Ascending aorta (tissue), 2 donors: Measurements from ENCODE around the gene POC5. TPM values are rescaled to one million over a fixed set of nuclear protein-coding genes. Genes with fewer than 3 reads are reported as not detected.

Source experiments
- DNase-seq, 2 donors: peaks; one replicate each; pipeline ENCODE4 v3.0.0-alpha.2; 2019; ENCODE audit warnings: low spot score in 2 of 2
- H3K27ac ChIP-seq, 2 donors: fragments of 200-600 bp; sonication (generic); one replicate each; pipeline ENCODE4 v1.5.1; 2016 to 2017; ENCODE audit warnings: mild to moderate bottlenecking in 1 of 2
- H3K27me3 ChIP-seq: fragments of 200-600 bp; sonication (generic); one replicate; pipeline ENCODE4 v1.5.1; 2017
- H3K36me3 ChIP-seq, 2 donors: fragments of 200-600 bp; sonication (generic); one replicate each; pipeline ENCODE4 v1.5.1; 2016
- H3K4me1 ChIP-seq, 2 donors: fragments of 200-600 bp; sonication (generic); one replicate each; pipeline ENCODE4 v1.5.1; 2016 to 2017; ENCODE audit warnings: mild to moderate bottlenecking in 1 of 2
- H3K4me3 ChIP-seq, 2 donors: fragments of 200-600 bp; sonication (generic); one replicate each; pipeline ENCODE4 v1.5.1; 2016 to 2017; ENCODE audit warnings: mild to moderate bottlenecking in 1 of 2
- H3K9me3 ChIP-seq, 2 donors: fragments of 200-600 bp; sonication (generic); one replicate each; pipeline ENCODE4 v1.5.1; 2016
- CTCF ChIP-seq, 3 experiments: fragments of 200-600 bp in 2 of 3; fragments of 450-650 bp in 1 of 3; sonication (generic) in 2 of 3; IDR thresholded peaks; one replicate each; pipeline ENCODE4 v1.5.1; 2016 to 2019; ENCODE audit warnings: antibody characterized with exemption in 3 of 3, mild to moderate bottlenecking in 1 of 3, moderate library complexity in 1 of 3
- intact Hi-C: fragments of 100-400 bp; cut with DNase I; formaldehyde crosslinking; loops from one replicate; pipeline ENCODE4 v1.15.1; 2023
- total RNA-seq: library from RNA; depleted of rRNA; stranded (reverse); fragments of >200 nt; gene quantifications from one replicate; pipeline ENCODE4 v1.1.0, GENCODE V29; 2016

Gene POC5
- total RNA-seq, 1 donor from 2014 or later, result 5.3 TPM

- Histone ChIP-seq H3K9me3 (no peaks in the 10 kb centered on the region), H3K4me1 (no peaks in the 10 kb centered on the region), H3K4me3 (no peak overlapping the region), H3K27me3 (no peaks in the 10 kb centered on the region), H3K27ac (no peak overlapping the region), H3K36me3 (peaks cover 0 to 10% of the 10 kb centered on the region in 2 donors)
- TF ChIP-seq CTCF (IDR thresholded peaks at IDR 0.05), result no peak
- DNase-seq, result no peak
- intact Hi-C loops, result no loop called here
Measured at GRCh38 chr5:75671506-75671905, 45.7 kb downstream of the POC5 start.

GRCh38 chr5:75670577-75670976, 46.7 kb downstream of the POC5 start:
- no peak overlapping the region for H3K4me3 ChIP-seq
- intact Hi-C loops, result no loop called here
- H3K4me1 ChIP-seq, result no peaks in the 10 kb centered on the region
- TF ChIP-seq CTCF (IDR thresholded peaks at IDR 0.05), result no peak
- no peaks in the 10 kb centered on the region for H3K9me3 ChIP-seq
- no peak overlapping the region for H3K27ac ChIP-seq
- H3K36me3 ChIP-seq, result peaks cover 0 to 10% of the 10 kb centered on the region in 2 donors
- no peaks in the 10 kb centered on the region for H3K27me3 ChIP-seq
- no peak for DNase-seq

DNA sequence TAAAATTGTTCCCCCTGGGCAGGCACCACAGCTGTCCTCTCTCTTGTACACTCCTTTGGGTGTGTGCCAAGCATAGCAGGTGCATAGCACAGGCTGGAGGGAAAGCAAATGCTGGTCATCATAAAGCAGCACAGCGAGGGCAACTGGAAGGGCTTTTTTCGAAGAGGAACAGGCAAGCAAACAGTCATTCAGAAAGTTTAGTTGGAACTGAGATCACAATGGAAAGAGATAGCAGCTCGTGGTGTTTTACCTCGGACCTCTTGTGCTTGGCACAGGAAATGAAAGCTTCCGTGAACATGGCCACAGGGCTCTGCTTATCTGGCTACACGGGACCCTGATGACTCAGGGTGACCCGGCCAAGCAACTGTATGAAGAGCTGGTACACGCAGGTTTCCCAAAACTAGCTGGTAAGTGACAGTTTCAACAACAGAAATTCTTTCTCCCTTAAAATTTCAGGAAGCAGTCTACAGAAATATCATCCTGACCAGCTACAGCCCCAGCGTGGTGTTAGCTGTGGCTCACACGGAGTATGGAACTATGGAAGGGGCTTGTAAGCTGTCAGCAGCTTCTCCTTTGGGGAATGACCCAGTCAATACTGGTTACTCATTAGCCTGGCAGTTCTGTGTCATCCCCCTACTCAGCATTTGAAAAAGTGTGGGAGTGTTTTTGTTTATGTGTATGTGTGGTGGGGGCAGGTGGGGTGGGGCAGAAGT, 48.1 kb downstream of the POC5 start:
- no peak for TF ChIP-seq CTCF (IDR thresholded peaks at IDR 0.05)

DNA sequence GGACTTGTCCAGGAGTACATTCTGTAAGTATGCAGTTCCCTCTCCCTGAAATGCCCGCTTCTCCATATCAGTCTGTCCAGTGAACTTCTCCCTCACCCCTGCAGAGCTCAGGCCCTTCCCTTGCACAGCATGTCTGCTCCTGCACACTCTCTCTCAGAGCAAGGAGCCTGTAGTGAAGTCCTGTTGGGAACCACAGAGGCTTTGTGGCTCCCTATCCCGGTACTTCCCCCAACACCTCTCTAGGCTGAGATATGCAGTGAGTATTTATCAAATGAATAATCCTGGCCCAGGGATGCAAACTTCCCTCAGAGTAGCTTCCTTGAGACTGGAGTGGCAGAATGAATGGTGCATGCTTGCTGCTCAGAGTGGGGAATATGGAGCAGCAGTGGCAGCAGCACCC, 48.8 kb downstream of the POC5 start:
- H3K27me3 ChIP-seq, result no peaks in the 10 kb centered on the region
- H3K4me3 ChIP-seq, result no peak overlapping the region
- no peak for TF ChIP-seq CTCF (IDR thresholded peaks at IDR 0.05)
- peaks cover 0 to 6% of the 10 kb centered on the region in 2 donors for H3K36me3 ChIP-seq
- H3K9me3 ChIP-seq, result no peaks in the 10 kb centered on the region
- intact Hi-C loops, result no loop called here
- H3K27ac ChIP-seq, result no peak overlapping the region
- no peaks in the 10 kb centered on the region for H3K4me1 ChIP-seq
- no peak for DNase-seq

More for the DNA sequence above, 48.1 kb downstream of the POC5 start:
- no peak for DNase-seq
- Histone ChIP-seq H3K4me3 (peak overlapping the region in 1 of 2 donors; percentile 18), H3K36me3 (peaks cover 0 to 7% of the 10 kb centered on the region in 2 donors), H3K9me3 (no peaks in the 10 kb centered on the region), H3K27me3 (no peaks in the 10 kb centered on the region), H3K27ac (no peak overlapping the region), H3K4me1 (no peaks in the 10 kb centered on the region)
- intact Hi-C loops, result no loop called here

GRCh38 chr5:75667586-75667985, 49.7 kb downstream of the POC5 start:
- Histone ChIP-seq H3K36me3 (no peaks in the 10 kb centered on the region), H3K27me3 (no peaks in the 10 kb centered on the region), H3K4me3 (no peak overlapping the region), H3K27ac (no peak overlapping the region), H3K9me3 (no peaks in the 10 kb centered on the region), H3K4me1 (no peaks in the 10 kb centered on the region)
- intact Hi-C loops, result no loop called here
- DNase-seq, result no peak
- TF ChIP-seq CTCF (IDR thresholded peaks at IDR 0.05), result no peak
